K562 (cell line): ENCODE results near the gene CLASP1. TPM values are rescaled to one million over a fixed set of nuclear protein-coding genes. Genes with fewer than 3 reads are reported as not detected.

Source experiments
- ATAC-seq: fragments of 200-7000 bp; cut with Tn5 transposase; 3 replicates; pipeline ENCODE4 v1.9.1; 2020; ENCODE audit warnings: moderate library complexity
- BruUV-seq: library from RNA; stranded (reverse); fragments of 400-500 nt; replicated peaks from 2 replicates; lab custom pipeline; 2021; lab: Mats Ljungman, UMichigan
- CTCF ChIA-PET: fragments of 300-600 bp; formaldehyde crosslinking; extraction: SDS; loops from one replicate; lab custom pipeline; 2021; ENCODE audit warnings: low intra/inter-chr PET ratio; lab: Yijun Ruan, JAX
- POLR2A ChIA-PET: fragments of 300-600, 350-650 bp; sonication (Branson Sonifier 250); formaldehyde crosslinking; extraction: SDS; loops from one replicate; lab custom pipeline; 2021; ENCODE audit warnings: antibody characterized with exemption, inconsistent platforms; lab: Yijun Ruan, JAX
- DNase-seq, 4 experiments: peaks; one replicate each; pipeline versions ENCODE4 v3.0.0 to v3.0.0-alpha.2; 2011 to 2018; ENCODE audit warnings: low spot score in 3 of 4, mixed read lengths in 3 of 4; ENCODE audit errors: extremely low read depth in 1 of 4
- FAIRE-seq: peaks from 2 replicates; lab custom pipeline; 2011; peaks lifted over from hg19 to GRCh38; lab: Jason Lieb, UNC
- H2AFZ ChIP-seq: 2 replicates; pipeline ENCODE4 v1.6.0; 2011; ENCODE audit warnings: low read depth, low read length, control low read depth, inconsistent platforms
- H3K27ac ChIP-seq: fragments of 200-600 bp; 3 replicates; pipeline ENCODE4 v1.8.0; 2011; ENCODE audit warnings: low read depth, mild to moderate bottlenecking, control low read depth, inconsistent platforms, low read length, moderate library complexity, mixed read lengths; ENCODE audit errors: extremely low read depth
- H3K27me3 ChIP-seq, 2 experiments: fragments of 300-600 bp in 1 of 2; 2 replicates in 1 of 2; 3 replicates in 1 of 2; pipeline versions ENCODE4 v1.6.0 to v1.8.0; 2011; ENCODE audit warnings: inconsistent platforms in 2 of 2, low read length in 2 of 2, mild to moderate bottlenecking in 1 of 2, mixed read lengths in 1 of 2, moderate library complexity in 1 of 2; ENCODE audit not compliant: control insufficient read depth in 2 of 2, insufficient read depth in 2 of 2
- H3K36me3 ChIP-seq: fragments of 300-600 bp; 3 replicates; pipeline ENCODE4 v1.8.0; 2011; ENCODE audit warnings: mild to moderate bottlenecking, low read length, inconsistent platforms; ENCODE audit not compliant: control insufficient read depth, insufficient read depth
- H3K4me1 ChIP-seq, 2 experiments: fragments of 200-600 bp in 1 of 2; replicated peaks in 1 of 2; 2 replicates in 1 of 2; 3 replicates in 1 of 2; pipeline versions ENCODE4 v1.5.1 to v1.8.0; 2011; ENCODE audit warnings: inconsistent platforms in 2 of 2, low read length in 2 of 2, mild to moderate bottlenecking in 1 of 2, mixed read lengths in 1 of 2, moderate library complexity in 1 of 2; ENCODE audit not compliant: control insufficient read depth in 2 of 2, insufficient read depth in 2 of 2
- H3K4me2 ChIP-seq: 2 replicates; pipeline ENCODE4 v1.6.1; 2011; ENCODE audit warnings: low read length, control low read depth, inconsistent platforms, mixed read lengths; ENCODE audit not compliant: insufficient read depth
- H3K4me3 ChIP-seq: fragments of 200-600 bp; sonication (generic), shearing (Covaris generic); 2 replicates; pipeline ENCODE4 v1.5.1; 2016; ENCODE audit warnings: control low read depth, inconsistent platforms
- H3K79me2 ChIP-seq: fragments of 200-600 bp; 3 replicates; pipeline ENCODE4 v1.8.0; 2011; ENCODE audit warnings: low read length, inconsistent platforms; ENCODE audit not compliant: control insufficient read depth, insufficient read depth
- H3K9ac ChIP-seq, 2 experiments: 2 replicates each; pipeline versions ENCODE4 v1.6.0 to v1.6.1; 2011; ENCODE audit warnings: low read depth in 2 of 2, low read length in 2 of 2, control low read depth in 1 of 2, inconsistent platforms in 1 of 2, mild to moderate bottlenecking in 1 of 2, mixed read lengths in 1 of 2; ENCODE audit not compliant: insufficient read depth in 1 of 2
- H3K9me1 ChIP-seq: one replicate; pipeline ENCODE4 v1.6.0; 2011; ENCODE audit warnings: inconsistent platforms, mild to moderate bottlenecking, low read length, moderate library complexity; ENCODE audit not compliant: control insufficient read depth, insufficient read depth
- H3K9me3 ChIP-seq: replicated peaks from 2 replicates; pipeline ENCODE4 v1.5.1; 2011; ENCODE audit warnings: low read depth, low read length, inconsistent platforms; ENCODE audit not compliant: control insufficient read depth, insufficient read depth
- H4K20me1 ChIP-seq: replicated peaks from 2 replicates; pipeline ENCODE4 v1.6.1; 2011; ENCODE audit warnings: low read length, inconsistent platforms, mixed read lengths; ENCODE audit not compliant: control insufficient read depth, insufficient read depth
- BRD9 ChIP-seq: fragments of 450-650 bp; IDR thresholded peaks from 2 replicates; pipeline ENCODE4 v1.6.1; 2018; ENCODE audit warnings: low read depth; ENCODE audit not compliant: partially characterized antibody
- FOXJ2 ChIP-seq: fragments of 200-800 bp; sonication (Bioruptor generic); IDR thresholded peaks from 2 replicates; pipeline ENCODE4 v1.6.1; 2016; ENCODE audit warnings: missing genetic modification characterization, missing compliant biosample characterization
- HLTF ChIP-seq: fragments of 450-650 bp; IDR thresholded peaks from 2 replicates; pipeline ENCODE4 v1.6.1; 2016
- MTA2 ChIP-seq: fragments of 450-650 bp; IDR thresholded peaks from 2 replicates; pipeline ENCODE4 v1.6.1; 2016; ENCODE audit warnings: low read depth
- PRPF4 ChIP-seq: fragments of 200-400 bp; formaldehyde crosslinking; IDR thresholded peaks from one replicate; pipeline ENCODE4 v1.6.1; 2017; ENCODE audit warnings: low read length, low read depth, mild to moderate bottlenecking; ENCODE audit not compliant: insufficient read depth, poor library complexity, severe bottlenecking
- SREBF1 ChIP-seq: fragments of 150-350 bp; IDR thresholded peaks from 2 replicates; pipeline ENCODE4 v1.6.1; 2014; ENCODE audit warnings: antibody characterized with exemption, low read depth, low read length, borderline replicate concordance
- STAG1 ChIP-seq: sonication (generic); formaldehyde crosslinking; IDR thresholded peaks from 2 replicates; pipeline ENCODE4 v1.5.0; 2020; ENCODE audit warnings: missing genetic modification reagents, borderline replicate concordance
- SUPT5H ChIP-seq: fragments of 450-650 bp; IDR thresholded peaks from 2 replicates; pipeline ENCODE4 v1.6.1; 2016
- ZC3H4 ChIP-seq: sonication (generic); formaldehyde crosslinking; IDR thresholded peaks from 2 replicates; pipeline ENCODE4 v1.9.0; 2021; ENCODE audit warnings: missing genetic modification reagents, borderline replicate concordance
- WGBS: fragments of 100-300 bp; shearing (Covaris generic); methylation state at CpG from one replicate; pipeline ENCODE4 v1.1.6; 2016; ENCODE audit warnings: low coverage, mixed read lengths; ENCODE audit not compliant: insufficient coverage; ENCODE audit errors: missing lambda C conversion rate; 5-methylcytosine and 5-hydroxymethylcytosine counted together
- in situ Hi-C: fragments of 300-500 bp; cut with MboI; formaldehyde crosslinking; loops from 4 replicates; pipeline ENCODE4 v1.15.0; 2018; ENCODE audit warnings: inconsistent platforms, mixed read lengths
- intact Hi-C: fragments of 100-400 bp; cut with micrococcal nuclease; formaldehyde crosslinking; loops from 2 replicates; pipeline ENCODE4 v1.14.2; 2022
- polyA plus RNA-seq, 8 experiments: library from polyadenylated mRNA; depleted of rRNA in 4 of 8; stranded (reverse) in 5 of 8; unstranded in 3 of 8; fragments of >200 nt; fragmentation: Nextera tagmentation in 2 of 8; fragmentation: Illumina TruSeq in 1 of 8; extraction: Ambion mirVana in 2 of 8; extraction: Trizol in 1 of 8; gene quantifications; 2 replicates each; pipeline versions ENCODE4 v1.2.1 to v1.2.3, GENCODE V29; 2011 to 2014; ENCODE audit warnings: inconsistent platforms in 1 of 8, missing spikeins in 1 of 8
- total RNA-seq, 7 experiments: library from RNA; depleted of rRNA in 6 of 7; stranded (reverse); fragments of >200 nt in 6 of 7; fragmentation: Illumina TruSeq in 2 of 7; extraction: Trizol in 2 of 7; gene quantifications; 2 replicates each; pipeline versions ENCODE4 v1.2.1 to v1.2.3, GENCODE V29; 2011 to 2021; ENCODE audit warnings: low replicate concordance in 1 of 7
- TF ChIP-seq, protein P1 (sequence below): sonication (generic); formaldehyde crosslinking; IDR thresholded peaks from 2 replicates; pipeline ENCODE4 v1.9.0; 2022; ENCODE audit warnings: mild to moderate bottlenecking, missing genetic modification reagents
- TF ChIP-seq, protein P2 (sequence below): fragments of 200-800 bp; sonication (Bioruptor generic); IDR thresholded peaks from 2 replicates; pipeline ENCODE4 v1.6.1; 2016; ENCODE audit warnings: missing genetic modification characterization, missing compliant biosample characterization

CLASP1 gene
- total and polyA plus RNA-seq, 9 of the 15 experiments (the other 6 are each of a cell fraction or from before 2014, with no cell fraction given) = 1.7 to 40.3 (median 20.7) TPM

DNA sequence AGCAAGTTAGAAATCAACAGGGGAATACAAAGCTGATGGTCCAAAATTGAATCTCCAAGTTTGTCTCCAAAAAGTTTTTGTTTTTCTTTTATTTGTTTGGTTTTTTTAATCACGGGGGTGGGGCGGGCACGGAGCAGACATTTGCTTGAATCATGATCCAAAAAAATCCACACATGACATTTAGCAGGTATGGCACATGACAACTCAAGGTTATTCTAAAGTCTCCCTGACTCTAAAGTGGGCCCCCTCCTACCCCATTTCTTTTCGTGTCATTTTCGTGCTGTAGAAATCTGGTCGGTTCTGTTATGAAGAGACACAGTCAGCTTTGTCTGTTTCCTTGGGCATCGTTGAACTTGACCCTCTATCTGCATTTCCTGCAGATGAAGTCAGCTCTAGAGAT is 104.0 kb downstream of the CLASP1 start:
- CTCF ChIA-PET = interaction anchor here (0.6 kb wide), 1 partner anchor 25 kb away, joined by 3 read pairs; no protein-coding TSS in a partner anchor
- FAIRE-seq = no peak
- BruUV-seq = no TSS peak

DNA sequence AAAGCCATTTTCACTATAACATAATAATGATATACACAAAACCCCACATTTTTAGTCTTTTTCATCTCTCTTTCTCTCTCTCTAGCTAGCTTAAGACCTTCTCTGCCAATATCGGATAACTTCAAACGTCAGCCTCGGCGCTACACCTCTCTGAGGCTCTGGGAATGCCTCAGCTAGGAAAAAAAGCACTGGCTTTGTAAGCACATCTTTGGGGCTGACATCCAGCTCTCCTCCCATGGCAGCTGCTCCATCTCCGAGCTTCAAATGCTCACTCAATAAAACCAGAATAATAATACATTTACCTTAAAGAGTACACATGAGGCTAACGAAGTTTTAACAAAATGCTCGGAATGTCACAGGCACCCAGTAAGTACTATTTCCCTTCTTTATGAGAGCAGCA is 107.8 kb downstream of the CLASP1 start:
- POLR2A ChIA-PET = interaction anchor here (0.5 to 2.3 kb wide), 5 partner anchors 10 to 388 kb away, joined by 3 to 16 read pairs (median 3); partner anchors contain the start of gene RNU4ATAC
- no peak for TF ChIP-seq PRPF4
- TF ChIP-seq, protein P1, sequence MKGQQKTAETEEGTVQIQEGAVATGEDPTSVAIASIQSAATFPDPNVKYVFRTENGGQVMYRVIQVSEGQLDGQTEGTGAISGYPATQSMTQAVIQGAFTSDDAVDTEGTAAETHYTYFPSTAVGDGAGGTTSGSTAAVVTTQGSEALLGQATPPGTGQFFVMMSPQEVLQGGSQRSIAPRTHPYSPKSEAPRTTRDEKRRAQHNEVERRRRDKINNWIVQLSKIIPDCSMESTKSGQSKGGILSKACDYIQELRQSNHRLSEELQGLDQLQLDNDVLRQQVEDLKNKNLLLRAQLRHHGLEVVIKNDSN (CRISPR knock-in tag) = no peak
- TF ChIP-seq SREBF1 = no peak
- no peak for TF ChIP-seq MTA2
- no peak for TF ChIP-seq HLTF
- TF ChIP-seq, protein P2, sequence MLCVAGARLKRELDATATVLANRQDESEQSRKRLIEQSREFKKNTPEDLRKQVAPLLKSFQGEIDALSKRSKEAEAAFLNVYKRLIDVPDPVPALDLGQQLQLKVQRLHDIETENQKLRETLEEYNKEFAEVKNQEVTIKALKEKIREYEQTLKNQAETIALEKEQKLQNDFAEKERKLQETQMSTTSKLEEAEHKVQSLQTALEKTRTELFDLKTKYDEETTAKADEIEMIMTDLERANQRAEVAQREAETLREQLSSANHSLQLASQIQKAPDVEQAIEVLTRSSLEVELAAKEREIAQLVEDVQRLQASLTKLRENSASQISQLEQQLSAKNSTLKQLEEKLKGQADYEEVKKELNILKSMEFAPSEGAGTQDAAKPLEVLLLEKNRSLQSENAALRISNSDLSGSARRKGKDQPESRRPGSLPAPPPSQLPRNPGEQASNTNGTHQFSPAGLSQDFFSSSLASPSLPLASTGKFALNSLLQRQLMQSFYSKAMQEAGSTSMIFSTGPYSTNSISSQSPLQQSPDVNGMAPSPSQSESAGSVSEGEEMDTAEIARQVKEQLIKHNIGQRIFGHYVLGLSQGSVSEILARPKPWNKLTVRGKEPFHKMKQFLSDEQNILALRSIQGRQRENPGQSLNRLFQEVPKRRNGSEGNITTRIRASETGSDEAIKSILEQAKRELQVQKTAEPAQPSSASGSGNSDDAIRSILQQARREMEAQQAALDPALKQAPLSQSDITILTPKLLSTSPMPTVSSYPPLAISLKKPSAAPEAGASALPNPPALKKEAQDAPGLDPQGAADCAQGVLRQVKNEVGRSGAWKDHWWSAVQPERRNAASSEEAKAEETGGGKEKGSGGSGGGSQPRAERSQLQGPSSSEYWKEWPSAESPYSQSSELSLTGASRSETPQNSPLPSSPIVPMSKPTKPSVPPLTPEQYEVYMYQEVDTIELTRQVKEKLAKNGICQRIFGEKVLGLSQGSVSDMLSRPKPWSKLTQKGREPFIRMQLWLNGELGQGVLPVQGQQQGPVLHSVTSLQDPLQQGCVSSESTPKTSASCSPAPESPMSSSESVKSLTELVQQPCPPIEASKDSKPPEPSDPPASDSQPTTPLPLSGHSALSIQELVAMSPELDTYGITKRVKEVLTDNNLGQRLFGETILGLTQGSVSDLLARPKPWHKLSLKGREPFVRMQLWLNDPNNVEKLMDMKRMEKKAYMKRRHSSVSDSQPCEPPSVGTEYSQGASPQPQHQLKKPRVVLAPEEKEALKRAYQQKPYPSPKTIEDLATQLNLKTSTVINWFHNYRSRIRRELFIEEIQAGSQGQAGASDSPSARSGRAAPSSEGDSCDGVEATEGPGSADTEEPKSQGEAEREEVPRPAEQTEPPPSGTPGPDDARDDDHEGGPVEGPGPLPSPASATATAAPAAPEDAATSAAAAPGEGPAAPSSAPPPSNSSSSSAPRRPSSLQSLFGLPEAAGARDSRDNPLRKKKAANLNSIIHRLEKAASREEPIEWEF (CRISPR knock-in tag) = no peak
- TF ChIP-seq FOXJ2 (tag) = no peak
- no peak for TF ChIP-seq BRD9
- TF ChIP-seq SUPT5H = no peak

More for the DNA sequence above, 104.0 kb downstream of the CLASP1 start:
- Histone ChIP-seq H3K27ac (no peak overlapping the region), H4K20me1 (0 out of 2 replicates have a peak, but pooled peaks cover 4% of the 10 kb centered on the region), H3K79me2 (peaks cover 58% of the 10 kb centered on the region), H3K9ac (no peak overlapping the region), H3K9me1 (no peaks in the 10 kb centered on the region), H3K4me1 (no peaks in the 10 kb centered on the region; a peak in 1 of 5 replicates), H3K9me3 (no peaks in the 10 kb centered on the region), H3K36me3 (no peaks in the 10 kb centered on the region), H3K4me2 (no peak overlapping the region), H3K27me3 (no peaks in the 10 kb centered on the region), H2AFZ (no peak overlapping the region), H3K4me3 (no peak overlapping the region)
- ATAC-seq = no peak
- intact Hi-C loops (no loop called here), in situ Hi-C loops (no loop called here)
- no peak for DNase-seq
- POLR2A ChIA-PET = interaction anchor here (3.7 kb wide), 1 partner anchor 14 kb away, joined by 23 read pairs; the partner anchor contains the start of gene RNU4ATAC
- TF ChIP-seq ZC3H4 (CRISPR knock-in tag) (no peak), STAG1 (CRISPR knock-in tag) (no peak)
- 70% methylated on average over 7 of the region's 7 CpGs for WGBS

More for the DNA sequence above, 107.8 kb downstream of the CLASP1 start:
- Histone ChIP-seq H3K4me2 (no peak overlapping the region), H4K20me1 (0 out of 2 replicates have a peak, but pooled peaks cover 4% of the 10 kb centered on the region), H3K4me3 (no peak overlapping the region), H3K9ac (no peak overlapping the region), H3K27me3 (no peaks in the 10 kb centered on the region), H3K9me3 (no peaks in the 10 kb centered on the region), H3K36me3 (no peaks in the 10 kb centered on the region), H3K4me1 (peaks cover 3 to 8% of the 10 kb centered on the region in 2 experiments; a peak in 3 of 5 replicates), H3K9me1 (no peaks in the 10 kb centered on the region), H3K27ac (no peak overlapping the region), H3K79me2 (peaks cover 53% of the 10 kb centered on the region), H2AFZ (no peak overlapping the region)
- CTCF ChIA-PET = no interaction called here
- ATAC-seq = no peak
- intact Hi-C loops = no loop called here
- no TSS peak for BruUV-seq
- no peak for DNase-seq
- in situ Hi-C loops = no loop called here
- FAIRE-seq = no peak
- 60% methylated on average over 7 of the region's 7 CpGs for WGBS
